Fibroblast of the aortic adventitia (primary cell): ENCODE data around the gene SPINT2. TPM values are rescaled to one million over a fixed set of nuclear protein-coding genes. Genes with fewer than 3 reads are reported as not detected.

ENCODE experiments used
- DNase-seq: peaks from one replicate; pipeline ENCODE4 v3.0.0-alpha.2; 2010; ENCODE audit warnings: low read depth
- H3K4me3 ChIP-seq: 2 replicates; pipeline ENCODE4 v1.5.1; 2011; ENCODE audit warnings: low read depth, mild to moderate bottlenecking, control low read depth, low read length, moderate library complexity
- total RNA-seq: library from RNA; depleted of rRNA; stranded (reverse); fragments of >200 nt; gene quantifications from 2 replicates; pipeline ENCODE4 v1.2.3, GENCODE V29; 2012; ENCODE audit warnings: low replicate concordance
- TF ChIP-seq, protein P1 (sequence below): IDR thresholded peaks from 2 replicates; pipeline ENCODE4 v1.5.1; 2011; ENCODE audit warnings: mild to moderate bottlenecking, low read length, control low read depth, inconsistent platforms; ENCODE audit not compliant: insufficient read depth

The SPINT2 gene
- total RNA-seq, 1 donor = 13.5 TPM

DNA sequence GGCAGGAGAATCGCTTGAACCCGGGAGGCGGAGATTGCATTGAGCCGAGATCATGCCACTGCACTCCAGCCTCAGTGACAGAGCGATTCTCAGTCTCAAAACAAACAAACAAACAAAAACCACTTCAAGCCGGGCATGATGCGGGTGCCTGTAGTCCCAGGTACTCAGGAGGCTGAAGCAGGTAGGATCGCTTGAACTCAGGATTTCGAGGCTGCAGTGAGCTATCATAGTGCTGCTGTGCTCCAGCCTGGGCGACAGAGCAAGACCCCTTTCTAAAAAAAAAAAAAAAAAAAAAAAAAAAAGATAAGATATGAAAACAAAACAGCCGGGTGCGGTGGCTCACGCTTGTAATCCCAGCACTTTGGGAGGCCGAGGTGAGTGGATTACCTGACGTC lies 21.1 kb upstream of the SPINT2 start:
- peak overlapping the region; percentile 60 for H3K4me3 ChIP-seq
- TF ChIP-seq, protein P1, sequence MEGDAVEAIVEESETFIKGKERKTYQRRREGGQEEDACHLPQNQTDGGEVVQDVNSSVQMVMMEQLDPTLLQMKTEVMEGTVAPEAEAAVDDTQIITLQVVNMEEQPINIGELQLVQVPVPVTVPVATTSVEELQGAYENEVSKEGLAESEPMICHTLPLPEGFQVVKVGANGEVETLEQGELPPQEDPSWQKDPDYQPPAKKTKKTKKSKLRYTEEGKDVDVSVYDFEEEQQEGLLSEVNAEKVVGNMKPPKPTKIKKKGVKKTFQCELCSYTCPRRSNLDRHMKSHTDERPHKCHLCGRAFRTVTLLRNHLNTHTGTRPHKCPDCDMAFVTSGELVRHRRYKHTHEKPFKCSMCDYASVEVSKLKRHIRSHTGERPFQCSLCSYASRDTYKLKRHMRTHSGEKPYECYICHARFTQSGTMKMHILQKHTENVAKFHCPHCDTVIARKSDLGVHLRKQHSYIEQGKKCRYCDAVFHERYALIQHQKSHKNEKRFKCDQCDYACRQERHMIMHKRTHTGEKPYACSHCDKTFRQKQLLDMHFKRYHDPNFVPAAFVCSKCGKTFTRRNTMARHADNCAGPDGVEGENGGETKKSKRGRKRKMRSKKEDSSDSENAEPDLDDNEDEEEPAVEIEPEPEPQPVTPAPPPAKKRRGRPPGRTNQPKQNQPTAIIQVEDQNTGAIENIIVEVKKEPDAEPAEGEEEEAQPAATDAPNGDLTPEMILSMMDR = no peak
- DNase-seq = no peak

DNA sequence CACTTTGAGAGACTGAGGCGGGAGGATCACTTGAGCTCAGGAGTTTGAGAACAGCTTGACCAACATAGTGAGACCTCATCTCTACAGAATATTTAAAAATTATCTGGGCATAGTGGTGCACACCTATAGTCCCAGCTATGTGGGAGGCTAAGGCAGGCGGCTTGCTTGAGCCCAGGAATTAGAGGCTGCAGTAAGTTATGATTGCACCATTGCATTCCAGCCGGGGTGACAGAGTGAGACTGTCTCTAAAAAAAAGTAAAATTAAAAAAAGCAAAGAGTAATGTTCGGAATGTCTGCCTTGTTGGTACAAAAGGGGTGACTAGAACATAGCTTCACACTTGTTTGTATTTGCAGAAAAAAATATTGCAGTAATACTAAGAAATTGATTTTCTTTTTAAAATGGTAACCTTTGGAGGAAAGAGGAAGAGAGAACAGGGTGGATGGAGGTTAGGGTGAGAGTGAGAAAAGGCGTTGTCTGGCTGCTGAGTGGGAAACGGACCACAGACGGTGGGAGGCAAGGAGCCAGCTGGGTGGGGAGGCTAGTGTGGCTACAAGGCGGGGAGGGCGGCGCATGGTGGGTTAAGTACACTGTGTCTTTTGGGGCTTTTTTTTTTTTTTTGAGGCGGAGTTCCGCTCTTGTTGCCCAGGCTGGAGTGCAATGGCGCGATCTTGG lies 18.4 kb upstream of the SPINT2 start:
- DNase-seq = peak; percentile 65
- TF ChIP-seq, protein P1 = no peak
- H3K4me3 ChIP-seq = no peak overlapping the region

DNA sequence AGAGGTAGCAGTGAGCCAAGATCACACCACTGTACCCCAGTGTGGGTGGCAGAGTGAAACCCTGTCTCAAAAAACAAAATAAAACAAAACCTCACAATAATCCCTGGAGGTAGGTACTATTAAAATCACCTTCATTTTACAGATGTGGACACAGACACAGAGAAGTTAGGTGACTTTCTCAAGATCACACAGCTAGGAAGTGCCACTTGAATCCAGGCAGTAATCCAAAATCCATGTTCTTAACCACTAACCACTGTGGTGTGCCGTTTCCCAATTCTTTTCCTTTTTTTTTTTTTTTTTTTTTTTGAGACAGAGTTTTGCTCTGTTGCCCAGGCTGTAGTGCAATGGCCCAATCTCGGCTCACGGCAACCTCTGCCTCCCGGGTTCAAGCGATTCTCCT lies 17.2 kb upstream of the SPINT2 start:
- DNase-seq = peak; percentile 59
- TF ChIP-seq, protein P1 = no peak

DNA sequence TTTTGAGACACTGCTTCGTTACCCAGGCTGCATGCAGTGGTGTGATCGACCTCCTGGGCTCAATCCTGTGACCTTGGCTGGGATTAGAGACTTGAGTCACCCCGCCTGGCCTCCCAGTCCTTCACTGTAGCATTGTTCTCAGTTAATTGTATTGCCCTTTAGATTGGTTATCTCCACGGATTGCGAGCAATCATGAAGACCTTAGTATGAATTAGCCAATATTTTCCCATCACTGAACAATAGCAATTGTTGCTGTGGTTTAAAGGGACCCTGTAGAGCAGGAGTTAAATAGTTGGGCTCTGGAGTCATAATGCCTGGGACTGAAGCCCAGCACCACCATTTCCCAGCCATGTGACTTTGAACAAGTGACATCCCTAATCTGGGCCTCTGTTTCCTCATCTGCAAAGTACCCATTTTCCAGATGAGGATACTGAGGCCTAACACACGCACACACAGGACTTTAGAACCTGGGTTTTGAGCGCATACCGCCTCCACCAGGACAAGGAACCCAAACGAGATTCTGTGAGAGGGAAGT lies 16.6 kb upstream of the SPINT2 start:
- TF ChIP-seq, protein P1 = no peak
- H3K4me3 ChIP-seq = no peak overlapping the region
- peak; percentile 94 for DNase-seq

More for the DNA sequence above, 17.2 kb upstream of the SPINT2 start:
- no peak overlapping the region for H3K4me3 ChIP-seq

DNA sequence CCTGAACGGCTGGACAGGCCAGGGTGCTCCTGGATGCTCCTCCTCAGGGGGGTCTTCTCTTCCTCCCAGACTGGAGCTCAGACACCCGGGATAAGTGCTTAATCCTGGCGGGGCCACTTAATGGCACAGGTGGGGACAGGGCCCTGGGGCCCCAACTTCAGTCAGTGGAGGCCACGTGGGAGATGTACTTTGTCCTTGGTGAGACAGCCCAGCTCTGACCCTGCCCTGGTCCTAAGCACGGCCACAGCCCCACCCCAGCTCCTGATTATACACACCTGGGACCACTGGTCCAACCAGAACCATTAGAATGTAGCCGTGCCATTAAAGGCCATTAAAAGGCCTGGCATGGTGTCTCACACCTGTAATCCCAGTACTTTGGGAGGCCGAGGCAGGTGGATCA lies 16.0 kb upstream of the SPINT2 start:
- H3K4me3 ChIP-seq = no peak overlapping the region
- TF ChIP-seq, protein P1 = no peak
- DNase-seq = no peak

DNA sequence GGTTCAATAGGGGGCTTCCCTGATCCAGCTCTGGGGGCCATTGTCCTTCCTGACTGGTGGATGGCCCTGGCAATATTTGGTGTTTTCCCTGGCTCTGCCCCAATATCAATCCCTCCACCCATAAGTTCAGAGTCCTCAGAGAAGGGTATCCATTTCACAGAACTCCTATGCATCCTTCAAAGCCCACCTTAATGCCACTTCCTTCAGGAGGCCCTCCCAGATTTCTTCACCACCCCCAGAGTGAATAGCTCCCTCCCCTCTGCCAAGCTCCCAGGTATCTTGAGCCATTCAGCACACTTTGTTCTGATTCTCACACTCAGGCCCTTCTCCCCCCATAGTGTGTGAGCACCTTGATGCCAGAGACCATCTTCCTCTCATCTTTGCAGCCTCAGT lies 13.9 kb upstream of the SPINT2 start:
- TF ChIP-seq, protein P1 = no peak
- no peak for DNase-seq
- H3K4me3 ChIP-seq = no peak overlapping the region
